Measurements from ENCODE around the gene AUH. TPM values are rescaled to one million over a fixed set of nuclear protein-coding genes. Genes with fewer than 3 reads are reported as not detected.

The AUH gene
- total and polyA plus RNA-seq, 12 donors, result 16.3 to 56.3 (median 44.2) TPM

DNA sequence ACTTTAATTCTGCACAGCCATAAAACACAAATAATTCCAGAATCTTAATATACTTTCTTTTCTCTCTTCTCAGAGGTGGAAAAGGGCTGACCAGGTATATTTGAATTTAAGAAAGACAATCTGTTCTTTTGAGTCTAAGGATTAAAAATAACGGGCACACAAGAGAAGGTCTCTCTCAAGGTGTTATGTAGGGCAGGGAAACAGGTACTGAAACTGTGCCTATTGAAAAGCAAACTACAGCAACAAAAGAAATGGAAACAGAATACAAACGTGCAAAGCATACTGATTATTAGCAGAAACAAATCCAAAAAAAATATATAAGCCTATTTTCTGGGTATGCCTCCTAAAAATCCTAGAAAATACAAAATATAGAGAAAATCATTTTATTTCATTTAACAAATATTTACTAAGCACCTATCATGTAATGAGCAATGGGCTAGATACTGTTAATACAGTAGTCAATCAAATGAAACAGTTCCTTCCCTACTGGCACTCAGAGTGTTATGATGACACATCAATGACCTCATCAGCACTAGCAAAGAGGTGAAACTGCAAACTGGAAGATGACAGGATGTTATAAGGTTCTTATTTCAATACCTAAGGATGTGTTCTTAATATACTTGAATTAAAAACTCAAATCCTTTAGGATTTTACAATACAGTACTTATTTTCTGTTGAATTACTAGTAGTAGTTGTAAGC, 87.7 kb downstream of the AUH start:
- Histone ChIP-seq H3K27me3 (no peaks in the 10 kb centered on the region), H3K4me3 (no peak overlapping the region), H3K4me1 (peaks cover 0 to 13% (median 6%) of the 10 kb centered on the region in 9 donors), H3K27ac (no peak overlapping the region), H3K9me3 (no peaks in the 10 kb centered on the region), H3K36me3 (peaks cover 0 to 4% (median 0%) of the 10 kb centered on the region in 9 donors)
- intact Hi-C loops (cut with DNase I), result loop anchor here in 1 of 10 donors (10.0 kb wide), 1 partner anchor 151 kb away; the partner anchor contains the start of gene NFIL3
- no peak for DNase-seq
- ATAC-seq, result peak in 1 of 8 donors; percentile 71
- TF ChIP-seq, protein P1, sequence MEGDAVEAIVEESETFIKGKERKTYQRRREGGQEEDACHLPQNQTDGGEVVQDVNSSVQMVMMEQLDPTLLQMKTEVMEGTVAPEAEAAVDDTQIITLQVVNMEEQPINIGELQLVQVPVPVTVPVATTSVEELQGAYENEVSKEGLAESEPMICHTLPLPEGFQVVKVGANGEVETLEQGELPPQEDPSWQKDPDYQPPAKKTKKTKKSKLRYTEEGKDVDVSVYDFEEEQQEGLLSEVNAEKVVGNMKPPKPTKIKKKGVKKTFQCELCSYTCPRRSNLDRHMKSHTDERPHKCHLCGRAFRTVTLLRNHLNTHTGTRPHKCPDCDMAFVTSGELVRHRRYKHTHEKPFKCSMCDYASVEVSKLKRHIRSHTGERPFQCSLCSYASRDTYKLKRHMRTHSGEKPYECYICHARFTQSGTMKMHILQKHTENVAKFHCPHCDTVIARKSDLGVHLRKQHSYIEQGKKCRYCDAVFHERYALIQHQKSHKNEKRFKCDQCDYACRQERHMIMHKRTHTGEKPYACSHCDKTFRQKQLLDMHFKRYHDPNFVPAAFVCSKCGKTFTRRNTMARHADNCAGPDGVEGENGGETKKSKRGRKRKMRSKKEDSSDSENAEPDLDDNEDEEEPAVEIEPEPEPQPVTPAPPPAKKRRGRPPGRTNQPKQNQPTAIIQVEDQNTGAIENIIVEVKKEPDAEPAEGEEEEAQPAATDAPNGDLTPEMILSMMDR (IDR thresholded peaks at IDR 0.05), result no peak
- WGBS, 2 donors, result 83 to 84% methylated on average over 2 of the region's 2 CpGs

DNA sequence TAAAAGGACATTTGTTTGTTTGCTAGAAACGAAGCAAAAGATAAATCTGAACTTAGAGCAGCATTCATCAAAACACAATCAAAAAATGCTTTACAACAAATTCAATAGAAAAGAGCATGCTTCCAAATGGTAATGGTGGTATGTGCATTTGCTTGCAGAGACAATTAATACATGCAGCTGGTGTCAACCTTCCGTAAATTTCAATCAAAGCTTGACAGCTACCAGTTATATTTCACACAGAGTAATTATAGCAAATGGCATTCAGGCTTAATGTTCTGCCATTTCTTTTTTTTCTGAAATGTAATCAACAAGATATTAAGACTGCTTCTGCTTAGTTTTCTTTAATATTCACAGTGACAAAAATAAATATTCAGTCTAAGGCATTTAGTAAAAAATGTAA, 90.6 kb downstream of the AUH start:
- intact Hi-C loops (cut with DNase I), result loop anchor here in 1 of 10 donors (10.0 kb wide), 1 partner anchor 154 kb away; the partner anchor contains the start of gene NFIL3
- Histone ChIP-seq H3K27ac (no peak overlapping the region), H3K36me3 (no peaks in the 10 kb centered on the region), H3K27me3 (no peaks in the 10 kb centered on the region), H3K4me1 (peaks cover 0 to 13% (median 6%) of the 10 kb centered on the region in 9 donors), H3K4me3 (no peak overlapping the region), H3K9me3 (no peaks in the 10 kb centered on the region)
- ATAC-seq (no peak), DNase-seq (no peak)
- TF ChIP-seq, protein P1 (IDR thresholded peaks at IDR 0.05), result no peak
- WGBS, 2 donors, result 88 to 95% methylated on average over 2 of the region's 2 CpGs

DNA sequence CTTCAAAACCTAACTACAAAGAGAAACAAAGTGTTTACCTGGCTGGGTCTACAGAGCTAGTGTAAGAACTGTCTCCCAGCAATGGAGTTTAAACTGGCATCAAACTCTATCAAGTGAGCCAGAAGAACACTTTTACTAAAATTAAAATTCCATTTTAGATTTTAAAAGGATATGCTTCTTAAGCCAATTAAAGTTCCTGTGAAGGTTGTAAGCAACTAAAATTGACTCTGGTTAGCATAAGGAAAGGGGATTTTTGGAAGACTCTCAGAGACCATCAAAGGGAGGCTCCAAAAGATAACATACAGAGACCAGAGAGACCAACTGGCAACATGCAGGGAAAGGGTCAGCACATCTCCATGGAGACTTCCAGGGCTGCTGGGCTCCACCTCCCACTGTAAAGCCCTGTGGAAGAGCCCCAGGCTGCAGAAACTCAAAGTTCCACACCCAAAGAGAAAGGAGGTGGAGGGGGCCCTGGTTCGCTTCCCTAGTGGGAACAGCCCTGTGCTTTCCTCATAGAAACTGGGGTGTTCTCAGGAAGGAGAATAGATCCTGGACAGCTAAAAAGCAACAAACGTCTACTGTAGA, 91.7 kb downstream of the AUH start:
- intact Hi-C loops (cut with DNase I), result loop anchor here in 1 of 10 donors (10.0 kb wide), 1 partner anchor 155 kb away; the partner anchor contains the start of gene NFIL3
- Histone ChIP-seq H3K27ac (no peak overlapping the region), H3K4me1 (peaks cover 0 to 7% (median 0%) of the 10 kb centered on the region in 9 donors), H3K27me3 (no peaks in the 10 kb centered on the region), H3K4me3 (no peak overlapping the region), H3K9me3 (no peaks in the 10 kb centered on the region), H3K36me3 (no peaks in the 10 kb centered on the region)
- ATAC-seq (no peak), DNase-seq (no peak)
- TF ChIP-seq, protein P1 (IDR thresholded peaks at IDR 0.05), result no peak
- 83% methylated on average over 2 of the region's 2 CpGs for WGBS, 2 donors

DNA sequence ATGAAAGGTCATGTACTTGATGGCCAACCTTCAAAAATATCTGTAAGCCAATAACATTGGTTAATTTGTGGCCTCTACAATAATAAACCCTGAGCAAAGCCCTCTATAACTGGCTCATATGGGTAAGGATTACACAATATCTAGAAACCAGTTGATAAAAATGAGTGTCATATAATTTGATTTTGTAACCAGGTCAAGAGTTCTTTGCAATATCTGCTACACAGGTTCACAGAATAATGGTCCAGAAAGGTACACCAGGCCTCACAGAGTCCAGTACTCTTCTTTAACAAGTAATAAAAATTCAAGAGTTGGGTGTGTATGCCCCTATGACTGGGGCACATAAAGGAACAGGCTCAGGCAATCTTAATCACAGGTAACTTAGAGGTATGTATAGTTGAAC, 95.3 kb downstream of the AUH start:
- no peak for ATAC-seq
- TF ChIP-seq, protein P1 (IDR thresholded peaks at IDR 0.05), result no peak
- H3K9me3 ChIP-seq, result no peaks in the 10 kb centered on the region
- DNase-seq, result no peak
- peaks cover 0 to 4% (median 0%) of the 10 kb centered on the region in 9 donors for H3K4me1 ChIP-seq
- H3K4me3 ChIP-seq, result no peak overlapping the region
- no peak overlapping the region for H3K27ac ChIP-seq
- peaks cover 0 to 9% (median 0%) of the 10 kb centered on the region in 9 donors for H3K36me3 ChIP-seq
- intact Hi-C loops (cut with DNase I), result no loop called here
- no peaks in the 10 kb centered on the region for H3K27me3 ChIP-seq

All from heart right ventricle (tissue), 16 donors.